GM10266 (cell line): ENCODE data around the gene GCM1.

ENCODE experiments used
- DNase-seq: peaks from one replicate; pipeline ENCODE4 v3.0.0; 2012; ENCODE audit errors: extremely low spot score
- CTCF ChIP-seq: IDR thresholded peaks from 2 replicates; pipeline ENCODE4 v1.5.1; 2012; ENCODE audit warnings: mild to moderate bottlenecking, low read depth; ENCODE audit not compliant: control insufficient read depth, insufficient read depth; ENCODE audit errors: missing control alignments

GCM1 gene

GRCh38 chr6:53119772-53120409 is 28.8 kb downstream of the GCM1 start:
- no peak for TF ChIP-seq CTCF
- no peak for DNase-seq

GRCh38 chr6:53119349-53119748 is 29.3 kb downstream of the GCM1 start:
- DNase-seq: no peak
- no peak for TF ChIP-seq CTCF

- TF ChIP-seq CTCF: no peak
Measured at GRCh38 chr6:53115741-53116140, 32.9 kb downstream of the GCM1 start.

GRCh38 chr6:53115113-53115512 is 33.5 kb downstream of the GCM1 start:
- DNase-seq: no peak
- TF ChIP-seq CTCF: no peak

More at GRCh38 chr6:53115741-53116140, 32.9 kb downstream of the GCM1 start:
- no peak for DNase-seq

GRCh38 chr6:53113742-53114141 is 34.9 kb downstream of the GCM1 start:
- DNase-seq: no peak
- no peak for TF ChIP-seq CTCF

- no peak for DNase-seq
Measured at GRCh38 chr6:53112871-53113270, 35.8 kb downstream of the GCM1 start.

More at GRCh38 chr6:53112871-53113270, 35.8 kb downstream of the GCM1 start:
- TF ChIP-seq CTCF: no peak
